ENCODE measurements around the gene NUDT13.

GRCh38 chr10:73131301-73131700, 21.0 kb downstream of the NUDT13 start:
- TF ChIP-seq CTCF (IDR thresholded peaks at IDR 0.05) (no peak), POLR2A (IDR thresholded peaks at IDR 0.05) (no peak)

All from adrenal gland (tissue), 5 donors.